22Rv1 (cell line): ENCODE data around the gene MYO10.

Experiments used
- ZFX ChIP-seq: fragments of 450-650 bp; IDR thresholded peaks from 2 replicates; pipeline ENCODE4 v1.6.1; 2017; ENCODE audit warnings: antibody characterized with exemption, borderline replicate concordance
- TF ChIP-seq, protein P1 (sequence below): fragments of 450-650 bp; IDR thresholded peaks from 2 replicates; pipeline ENCODE4 v1.5.1; 2017; ENCODE audit warnings: mild to moderate bottlenecking

DNA sequence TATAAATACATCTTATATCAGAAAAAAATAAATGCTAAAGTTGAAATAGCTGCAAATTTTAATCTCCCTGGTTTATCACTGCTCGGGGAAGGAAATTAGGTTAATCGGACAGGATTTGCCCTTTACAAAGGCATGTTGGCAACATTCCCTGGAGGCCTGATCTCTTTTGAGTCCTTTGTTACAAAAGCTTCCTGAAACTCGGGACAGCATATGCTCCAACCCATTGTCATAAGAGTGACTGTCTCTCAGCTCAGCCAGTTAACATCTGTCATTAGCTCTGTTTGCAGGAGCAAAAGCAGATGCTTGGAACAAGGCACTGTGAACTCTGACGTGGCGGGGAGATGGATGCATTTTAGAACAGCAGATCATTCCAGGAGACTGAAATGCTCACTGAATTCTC is 80.6 kb downstream of the MYO10 start:
- TF ChIP-seq, protein P1, sequence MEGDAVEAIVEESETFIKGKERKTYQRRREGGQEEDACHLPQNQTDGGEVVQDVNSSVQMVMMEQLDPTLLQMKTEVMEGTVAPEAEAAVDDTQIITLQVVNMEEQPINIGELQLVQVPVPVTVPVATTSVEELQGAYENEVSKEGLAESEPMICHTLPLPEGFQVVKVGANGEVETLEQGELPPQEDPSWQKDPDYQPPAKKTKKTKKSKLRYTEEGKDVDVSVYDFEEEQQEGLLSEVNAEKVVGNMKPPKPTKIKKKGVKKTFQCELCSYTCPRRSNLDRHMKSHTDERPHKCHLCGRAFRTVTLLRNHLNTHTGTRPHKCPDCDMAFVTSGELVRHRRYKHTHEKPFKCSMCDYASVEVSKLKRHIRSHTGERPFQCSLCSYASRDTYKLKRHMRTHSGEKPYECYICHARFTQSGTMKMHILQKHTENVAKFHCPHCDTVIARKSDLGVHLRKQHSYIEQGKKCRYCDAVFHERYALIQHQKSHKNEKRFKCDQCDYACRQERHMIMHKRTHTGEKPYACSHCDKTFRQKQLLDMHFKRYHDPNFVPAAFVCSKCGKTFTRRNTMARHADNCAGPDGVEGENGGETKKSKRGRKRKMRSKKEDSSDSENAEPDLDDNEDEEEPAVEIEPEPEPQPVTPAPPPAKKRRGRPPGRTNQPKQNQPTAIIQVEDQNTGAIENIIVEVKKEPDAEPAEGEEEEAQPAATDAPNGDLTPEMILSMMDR, result no peak
- TF ChIP-seq ZFX, result no peak
